ENCODE data around the gene TMEM255A. TPM values are rescaled to one million over a fixed set of nuclear protein-coding genes. Genes with fewer than 3 reads are reported as not detected.

TMEM255A gene
- total RNA-seq, 2 experiments from 2014 or later = not detected

DNA sequence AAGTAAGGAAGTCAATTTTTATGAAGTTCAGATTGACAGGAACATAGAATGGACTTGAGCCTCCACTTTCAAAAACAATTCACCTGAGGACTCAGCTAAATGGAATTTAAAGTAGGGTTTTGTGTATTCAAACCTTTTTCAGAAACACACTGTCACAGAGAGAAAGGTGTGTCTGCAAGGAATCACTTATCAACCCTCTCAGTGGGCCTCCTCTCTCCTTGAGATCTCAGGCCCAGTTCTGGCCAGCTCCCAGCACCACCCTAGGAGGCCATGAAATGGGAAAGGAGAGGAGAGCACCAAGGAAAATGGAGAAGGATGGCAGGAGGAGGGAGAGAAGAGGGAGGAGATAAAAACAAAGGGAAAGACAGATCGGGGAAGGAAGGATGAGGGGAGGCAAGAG lies 28.6 kb downstream of the TMEM255A start:
- no peak overlapping the region for H3K4me3 ChIP-seq (ENCODE audit: low read depth, low read length, poor library complexity, severe bottlenecking)
- no peak overlapping the region for H3K27ac ChIP-seq (ENCODE audit: low read depth, low read length, poor library complexity, severe bottlenecking)
- no peaks in the 10 kb centered on the region for H3K4me1 ChIP-seq (ENCODE audit: insufficient read depth, low read length, poor library complexity, severe bottlenecking)
- no peaks in the 10 kb centered on the region for H3K9me2 ChIP-seq (ENCODE audit: insufficient read depth, low read length)
- no peaks in the 10 kb centered on the region for H3K36me3 ChIP-seq (ENCODE audit: insufficient read depth, low read length)
- no peaks in the 10 kb centered on the region for H3K79me2 ChIP-seq (ENCODE audit: insufficient read depth, low read depth, low read length)
- intact Hi-C loops (cut with micrococcal nuclease; ENCODE audit: unreplicated experiment) = no loop called here
- ChIA-PET POLR2A (no interaction called here), CTCF (ENCODE audit: unreplicated experiment) (no interaction called here)
- no peaks in the 10 kb centered on the region for H3K9me3 ChIP-seq (ENCODE audit: low read length)
- no TSS peak for BruUV-seq (replicated peaks)
- TF ChIP-seq, protein P1, sequence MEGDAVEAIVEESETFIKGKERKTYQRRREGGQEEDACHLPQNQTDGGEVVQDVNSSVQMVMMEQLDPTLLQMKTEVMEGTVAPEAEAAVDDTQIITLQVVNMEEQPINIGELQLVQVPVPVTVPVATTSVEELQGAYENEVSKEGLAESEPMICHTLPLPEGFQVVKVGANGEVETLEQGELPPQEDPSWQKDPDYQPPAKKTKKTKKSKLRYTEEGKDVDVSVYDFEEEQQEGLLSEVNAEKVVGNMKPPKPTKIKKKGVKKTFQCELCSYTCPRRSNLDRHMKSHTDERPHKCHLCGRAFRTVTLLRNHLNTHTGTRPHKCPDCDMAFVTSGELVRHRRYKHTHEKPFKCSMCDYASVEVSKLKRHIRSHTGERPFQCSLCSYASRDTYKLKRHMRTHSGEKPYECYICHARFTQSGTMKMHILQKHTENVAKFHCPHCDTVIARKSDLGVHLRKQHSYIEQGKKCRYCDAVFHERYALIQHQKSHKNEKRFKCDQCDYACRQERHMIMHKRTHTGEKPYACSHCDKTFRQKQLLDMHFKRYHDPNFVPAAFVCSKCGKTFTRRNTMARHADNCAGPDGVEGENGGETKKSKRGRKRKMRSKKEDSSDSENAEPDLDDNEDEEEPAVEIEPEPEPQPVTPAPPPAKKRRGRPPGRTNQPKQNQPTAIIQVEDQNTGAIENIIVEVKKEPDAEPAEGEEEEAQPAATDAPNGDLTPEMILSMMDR (conservative IDR thresholded peaks at IDR 0.05; ENCODE audit: low read length) = no peak
- no peak for TF ChIP-seq EZH2phosphoT487 (IDR thresholded peaks at IDR 0.05; ENCODE audit: borderline replicate concordance, low read depth, low read length)
- H3K4me2 ChIP-seq (ENCODE audit: low read length) = no peak overlapping the region
- DNase-seq (ENCODE audit: low spot score) = no peak
- H2AFZ ChIP-seq (ENCODE audit: low read length) = no peak overlapping the region
- H4K20me1 ChIP-seq (ENCODE audit: insufficient read depth, low read length) = no peaks in the 10 kb centered on the region

DNA sequence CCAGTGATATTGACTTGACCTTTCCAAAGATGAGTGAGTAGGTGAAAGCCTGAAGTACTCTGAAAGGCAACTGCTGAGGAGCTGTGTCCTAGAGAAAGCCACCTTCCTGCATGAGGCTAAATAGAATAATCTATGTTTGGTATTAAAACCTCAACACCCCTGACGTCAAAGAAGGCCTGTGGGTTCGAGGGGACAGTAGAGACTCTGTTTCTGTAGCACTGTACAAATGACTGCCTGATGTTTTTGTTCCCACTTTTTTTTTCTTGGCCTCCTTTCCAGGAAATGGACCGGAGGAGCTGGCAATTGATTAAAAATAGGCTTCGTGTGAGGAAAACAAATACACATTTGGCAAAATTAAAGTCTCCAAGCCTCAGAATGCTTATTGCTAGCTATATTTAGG lies 29.5 kb downstream of the TMEM255A start:
- no peaks in the 10 kb centered on the region for H3K79me2 ChIP-seq (ENCODE audit: insufficient read depth, low read depth, low read length)
- no peak for DNase-seq (ENCODE audit: low spot score)
- no peaks in the 10 kb centered on the region for H3K4me1 ChIP-seq (ENCODE audit: insufficient read depth, low read length, poor library complexity, severe bottlenecking)
- H3K9me2 ChIP-seq (ENCODE audit: insufficient read depth, low read length) = no peaks in the 10 kb centered on the region
- intact Hi-C loops (cut with micrococcal nuclease; ENCODE audit: unreplicated experiment) = no loop called here
- no peaks in the 10 kb centered on the region for H3K36me3 ChIP-seq (ENCODE audit: insufficient read depth, low read length)
- TF ChIP-seq EZH2phosphoT487 (IDR thresholded peaks at IDR 0.05; ENCODE audit: borderline replicate concordance, low read depth, low read length) = no peak
- TF ChIP-seq, protein P1 (conservative IDR thresholded peaks at IDR 0.05; ENCODE audit: low read length) = no peak
- no TSS peak for BruUV-seq (replicated peaks)
- H4K20me1 ChIP-seq (ENCODE audit: insufficient read depth, low read length) = no peaks in the 10 kb centered on the region
- H2AFZ ChIP-seq (ENCODE audit: low read length) = no peak overlapping the region
- ChIA-PET CTCF (ENCODE audit: unreplicated experiment) (no interaction called here), POLR2A (no interaction called here)
- no peaks in the 10 kb centered on the region for H3K9me3 ChIP-seq (ENCODE audit: low read length)
- H3K27ac ChIP-seq (ENCODE audit: low read depth, low read length, poor library complexity, severe bottlenecking) = no peak overlapping the region
- no peak overlapping the region for H3K4me2 ChIP-seq (ENCODE audit: low read length)
- no peak overlapping the region for H3K4me3 ChIP-seq (ENCODE audit: low read depth, low read length, poor library complexity, severe bottlenecking)

DNA sequence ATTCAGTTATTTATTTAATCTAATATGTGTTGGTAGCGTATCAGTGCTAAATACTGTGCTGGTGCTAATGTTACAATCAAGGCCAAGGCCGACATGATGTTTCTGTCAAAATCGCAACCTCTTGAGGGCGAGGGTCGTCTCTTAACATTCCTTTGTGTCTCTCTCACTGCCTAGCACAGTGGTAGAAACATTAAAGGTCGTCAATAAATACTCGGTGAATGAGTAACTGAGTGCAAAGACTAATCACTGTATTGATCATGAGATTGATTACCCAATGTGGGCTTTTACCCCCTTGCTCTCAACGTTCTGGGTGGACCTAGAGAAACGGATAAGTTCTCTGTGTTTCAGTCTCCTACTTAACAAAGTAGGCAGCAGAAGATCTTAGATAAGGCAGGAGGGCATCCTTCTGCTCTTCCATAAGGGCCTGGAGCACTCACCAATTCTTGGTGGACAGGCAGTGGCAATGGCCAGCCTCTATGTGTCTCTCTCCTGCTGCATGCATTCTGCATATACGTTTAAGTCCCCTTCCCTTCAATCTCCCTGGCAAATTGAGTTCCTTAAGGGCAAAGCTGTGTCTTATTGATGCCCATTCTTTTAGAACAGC lies 30.1 kb downstream of the TMEM255A start:
- POLR2A ChIA-PET = no interaction called here
- BruUV-seq (replicated peaks) = no TSS peak
- Histone ChIP-seq H3K79me2 (ENCODE audit: insufficient read depth, low read depth, low read length) (no peaks in the 10 kb centered on the region), H3K4me1 (ENCODE audit: insufficient read depth, low read length, poor library complexity, severe bottlenecking) (no peaks in the 10 kb centered on the region), H4K20me1 (ENCODE audit: insufficient read depth, low read length) (no peaks in the 10 kb centered on the region), H3K4me2 (ENCODE audit: low read length) (no peak overlapping the region), H3K27ac (ENCODE audit: low read depth, low read length, poor library complexity, severe bottlenecking) (no peak overlapping the region), H3K9me2 (ENCODE audit: insufficient read depth, low read length) (no peaks in the 10 kb centered on the region), H3K9me3 (ENCODE audit: low read length) (no peaks in the 10 kb centered on the region), H3K4me3 (ENCODE audit: low read depth, low read length, poor library complexity, severe bottlenecking) (no peak overlapping the region), H2AFZ (ENCODE audit: low read length) (no peak overlapping the region), H3K36me3 (ENCODE audit: insufficient read depth, low read length) (no peaks in the 10 kb centered on the region)
- intact Hi-C loops (cut with micrococcal nuclease; ENCODE audit: unreplicated experiment) = no loop called here
- CTCF ChIA-PET (ENCODE audit: unreplicated experiment) = no interaction called here
- no peak for DNase-seq (ENCODE audit: low spot score)
- TF ChIP-seq, protein P1 (conservative IDR thresholded peaks at IDR 0.05; ENCODE audit: low read length) = no peak
- no peak for TF ChIP-seq EZH2phosphoT487 (IDR thresholded peaks at IDR 0.05; ENCODE audit: borderline replicate concordance, low read depth, low read length)

Measured in OCI-LY7 (cell line).